GM18870 (cell line): ENCODE data around the gene TMEM134.

Experiments
- ATAC-seq: cut with Tn5 transposase; IDR thresholded peaks from one replicate; pipeline ENCODE4 v1.9.1; 2021; ENCODE audit warnings: moderate library complexity; ENCODE audit not compliant: unreplicated experiment

TMEM134 gene

DNA sequence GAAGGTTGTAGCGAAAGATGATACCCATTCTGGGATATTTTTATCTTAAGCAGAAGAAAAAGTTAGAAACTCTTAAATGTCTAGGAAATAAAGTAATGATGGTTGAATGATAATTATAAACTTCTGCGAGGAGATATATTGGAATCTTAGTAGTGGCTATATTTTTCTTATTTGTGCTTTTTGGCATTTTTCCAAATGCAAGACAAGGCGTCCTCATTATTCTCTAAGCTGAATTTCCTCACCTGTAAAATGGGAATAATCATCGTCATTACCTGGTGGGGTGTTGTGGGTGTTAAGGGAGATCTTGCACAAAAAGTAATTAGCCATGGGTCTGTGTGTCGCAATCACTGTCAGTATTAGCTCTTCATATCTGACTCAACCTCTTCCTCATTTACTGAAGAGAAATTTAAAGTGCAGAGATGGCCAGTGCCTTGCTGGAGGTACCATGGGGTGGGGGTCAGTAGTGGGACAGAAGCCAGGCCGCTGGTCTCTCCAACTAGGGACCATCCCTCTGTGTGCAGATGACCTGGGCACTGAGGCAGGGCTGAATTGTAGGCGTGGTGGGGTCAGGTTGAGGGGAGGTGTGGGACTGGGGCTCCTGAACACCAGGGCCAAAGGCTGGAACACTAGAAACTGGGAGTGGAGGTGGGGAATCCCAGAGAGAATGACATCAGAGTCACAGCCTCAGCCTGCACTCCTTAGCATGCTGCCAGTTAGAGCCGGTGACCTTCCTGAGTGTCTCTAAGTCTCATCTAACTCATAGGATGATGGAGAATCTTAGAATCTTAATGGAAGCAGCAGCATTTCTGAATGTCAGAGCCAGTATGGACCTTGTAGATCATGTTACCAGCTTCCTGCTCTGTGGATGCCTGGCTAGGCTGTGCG, 32.0 kb upstream of the TMEM134 start:
- no peak for ATAC-seq

DNA sequence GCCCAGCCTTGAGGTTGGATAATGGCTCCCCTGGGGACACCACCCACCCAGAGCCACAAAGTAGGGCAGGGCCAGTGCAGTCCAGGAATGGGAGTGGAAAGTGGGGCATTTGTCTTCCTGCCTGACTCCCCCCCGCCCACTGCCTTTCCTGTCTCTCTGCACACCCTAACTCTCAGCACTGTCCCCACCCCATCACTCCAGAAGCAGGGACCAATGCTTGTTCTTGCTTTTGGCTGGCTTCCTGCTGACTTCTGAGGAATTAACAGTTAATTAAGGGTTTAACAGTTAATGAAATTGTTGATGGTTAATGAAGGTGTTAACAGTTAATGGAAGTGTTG, 31.4 kb upstream of the TMEM134 start:
- no peak for ATAC-seq

DNA sequence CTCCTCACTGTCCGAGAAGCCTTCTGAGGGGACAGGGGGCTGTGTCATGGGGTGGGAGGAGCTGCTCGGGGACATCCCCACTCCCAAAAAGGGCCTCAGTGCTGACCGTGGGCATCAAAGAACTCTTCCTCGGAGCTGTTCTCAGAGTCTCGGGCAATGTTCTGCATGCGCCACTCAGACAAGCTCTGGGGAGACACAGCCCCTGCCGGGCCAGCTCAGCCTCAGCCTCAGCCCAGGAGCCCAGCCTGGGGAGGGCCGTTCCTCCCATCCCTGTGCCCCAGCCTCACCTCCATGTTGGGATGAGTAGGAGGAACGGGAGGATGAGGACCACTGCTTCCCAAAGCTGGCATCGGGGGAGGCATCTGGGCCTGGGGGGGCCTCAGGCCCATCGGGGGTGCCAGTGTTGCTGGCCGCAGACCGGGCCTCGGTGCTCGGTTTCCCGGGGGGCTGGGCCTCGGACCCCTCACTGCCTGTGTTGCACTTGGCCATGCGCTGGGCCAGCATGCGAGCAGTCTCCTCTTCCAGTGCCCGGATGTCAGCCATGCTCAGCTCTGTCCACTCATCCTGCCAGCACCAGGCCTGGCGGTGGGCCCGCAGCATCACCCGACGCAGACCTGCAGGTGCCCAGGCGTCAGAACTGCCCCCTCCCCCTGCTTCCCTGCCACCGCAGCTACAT, 30.9 kb upstream of the TMEM134 start:
- no peak for ATAC-seq

DNA sequence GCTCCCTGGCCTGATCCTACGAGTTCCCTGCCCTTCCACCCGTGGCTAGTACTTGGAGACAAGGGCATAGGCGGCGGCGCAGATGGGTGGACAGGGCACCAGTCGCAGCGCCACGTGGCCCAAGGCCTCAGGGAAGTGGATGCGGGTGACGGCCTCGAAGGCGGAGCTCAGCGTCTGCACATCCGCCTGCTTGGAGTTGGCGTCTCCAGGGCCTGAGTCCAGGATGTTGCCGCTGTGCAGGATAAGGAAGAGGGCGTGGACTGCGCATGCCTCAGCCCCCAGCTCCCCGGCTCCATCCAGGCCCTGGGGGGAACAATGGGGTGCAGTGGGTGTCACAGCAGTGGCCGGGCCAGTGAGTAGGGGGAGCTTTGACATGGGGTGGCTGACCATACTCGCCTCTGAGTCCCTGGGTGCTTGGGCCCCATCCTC, 29.5 kb upstream of the TMEM134 start:
- no peak for ATAC-seq

DNA sequence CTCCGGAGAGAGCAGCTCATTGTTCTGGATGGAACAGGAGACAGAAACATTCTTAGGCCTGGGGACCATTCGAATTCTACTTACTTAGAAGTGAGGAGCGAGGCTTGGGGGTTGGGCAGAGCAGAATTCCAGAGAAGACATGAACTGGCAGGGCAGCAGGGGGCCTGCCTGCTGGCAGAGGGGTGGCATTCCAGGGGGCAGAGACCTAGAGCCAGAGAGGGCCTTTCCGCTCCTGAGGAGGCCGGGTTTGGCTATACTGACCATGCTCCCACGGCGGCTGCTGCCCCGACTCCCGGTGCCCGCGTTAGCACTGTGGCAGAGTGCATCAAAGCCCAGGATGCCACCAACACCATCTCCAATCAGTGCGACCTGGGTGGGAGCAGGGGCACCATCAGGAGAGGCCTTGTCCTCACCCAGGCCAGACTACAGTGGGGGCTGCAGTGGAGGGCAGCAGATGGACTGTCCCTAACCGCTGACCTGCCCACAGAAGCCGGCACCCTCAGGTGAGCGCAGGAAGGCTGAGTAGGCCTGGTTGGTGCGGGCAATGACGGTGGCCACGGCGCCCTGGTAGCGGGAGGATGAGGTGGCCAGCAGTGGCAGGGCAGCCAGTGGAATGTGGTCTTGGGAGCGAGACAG, 28.7 kb upstream of the TMEM134 start:
- ATAC-seq, result no peak

DNA sequence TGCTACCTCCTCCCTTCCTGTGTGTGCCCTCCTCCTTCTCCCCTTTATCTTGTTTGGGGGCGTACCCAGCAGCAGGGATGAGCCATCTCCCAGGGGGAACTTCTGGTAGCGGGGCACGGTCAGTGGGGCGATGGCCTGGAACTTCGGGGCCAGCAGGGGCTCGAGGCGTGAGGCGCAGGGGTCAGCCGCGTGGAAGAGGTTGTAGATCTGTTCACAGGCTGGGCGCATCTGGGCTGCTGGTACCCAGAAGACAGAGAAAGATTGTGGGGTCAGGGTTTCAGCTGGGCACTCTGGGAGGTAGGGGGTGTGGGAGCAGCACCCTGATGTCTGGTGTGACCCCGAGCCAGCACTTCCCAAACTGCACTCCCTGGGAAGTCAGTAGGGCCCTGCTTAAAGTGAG, 27.1 kb upstream of the TMEM134 start:
- no peak for ATAC-seq

DNA sequence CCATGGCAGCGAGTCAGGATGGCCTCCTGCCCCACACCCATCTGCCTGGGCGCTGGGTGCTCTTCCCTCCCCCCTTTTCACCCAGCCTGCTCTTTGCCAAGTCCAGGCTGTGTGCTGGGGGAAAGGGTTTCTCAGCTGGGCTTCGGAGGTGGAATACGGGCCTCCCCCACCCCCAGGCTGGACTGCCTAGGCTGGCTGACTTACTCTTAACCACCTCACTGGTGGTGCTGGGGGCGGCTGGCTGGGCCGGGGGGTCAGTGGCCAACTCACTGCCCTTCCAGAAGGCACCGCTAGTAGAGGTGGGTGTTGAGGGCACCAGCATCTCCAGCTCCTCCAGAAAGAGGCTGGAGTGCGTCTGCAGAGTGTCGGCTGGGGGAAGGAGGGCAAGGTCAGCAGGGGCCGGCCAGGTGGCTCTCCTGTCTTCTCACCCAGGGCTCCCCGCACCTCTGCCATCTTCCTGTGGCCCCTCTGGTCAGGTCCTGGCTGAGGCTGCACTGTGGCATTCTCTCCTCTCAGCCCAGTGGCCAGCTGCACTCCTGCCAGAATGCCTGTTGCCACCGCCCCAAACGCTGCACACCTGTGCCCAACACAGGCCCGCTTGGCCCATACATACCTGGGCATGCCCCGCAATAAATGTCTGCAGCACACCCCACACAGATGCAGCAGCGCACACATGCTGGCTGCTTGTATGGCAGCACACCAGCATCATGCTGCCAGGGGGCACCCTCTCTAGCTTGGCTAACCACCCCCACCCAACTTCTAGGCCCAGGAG, 26.4 kb upstream of the TMEM134 start:
- ATAC-seq, result no peak

DNA sequence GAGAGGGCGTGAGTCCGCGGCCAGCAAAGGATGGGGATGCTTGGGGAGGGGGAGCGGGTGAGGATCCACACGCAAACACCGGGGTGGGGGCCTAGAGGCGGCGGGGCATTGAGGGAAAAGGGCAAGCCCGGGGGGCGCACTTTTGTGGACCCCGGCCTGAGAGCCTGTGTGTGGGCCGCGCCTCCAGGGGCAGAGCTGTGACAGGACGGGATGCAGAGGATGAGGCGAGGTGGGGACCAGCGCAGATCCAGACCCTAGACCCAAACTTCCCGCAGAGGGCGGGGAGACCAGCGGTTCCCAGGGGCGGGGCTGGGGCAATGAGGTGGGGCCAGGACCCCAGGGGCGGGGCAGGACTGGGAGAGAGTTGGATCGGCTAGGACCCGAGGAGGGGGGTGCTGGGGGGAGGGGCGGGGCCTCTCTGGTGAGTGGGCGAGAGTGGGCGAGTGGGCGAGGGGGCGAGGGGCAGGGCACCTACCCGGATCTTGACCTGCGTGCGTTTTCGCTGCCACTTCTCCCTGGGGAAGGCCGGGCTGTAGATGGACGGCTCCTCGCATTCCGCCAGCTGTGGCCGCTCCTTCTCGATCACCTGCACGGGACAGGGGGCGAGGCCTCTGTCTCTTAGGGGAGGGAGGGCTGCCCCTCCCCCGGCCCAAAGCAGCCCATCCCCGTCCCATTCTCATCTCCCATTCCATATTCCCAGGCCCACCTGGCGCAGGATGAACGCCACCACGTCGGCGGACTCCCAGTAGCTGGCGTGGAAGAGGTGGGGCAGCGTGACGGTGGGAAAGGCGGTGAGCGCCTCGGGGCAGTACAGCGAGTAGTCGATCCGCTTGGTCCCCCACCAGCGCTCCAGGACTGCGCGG, 25.6 kb upstream of the TMEM134 start:
- no peak for ATAC-seq

DNA sequence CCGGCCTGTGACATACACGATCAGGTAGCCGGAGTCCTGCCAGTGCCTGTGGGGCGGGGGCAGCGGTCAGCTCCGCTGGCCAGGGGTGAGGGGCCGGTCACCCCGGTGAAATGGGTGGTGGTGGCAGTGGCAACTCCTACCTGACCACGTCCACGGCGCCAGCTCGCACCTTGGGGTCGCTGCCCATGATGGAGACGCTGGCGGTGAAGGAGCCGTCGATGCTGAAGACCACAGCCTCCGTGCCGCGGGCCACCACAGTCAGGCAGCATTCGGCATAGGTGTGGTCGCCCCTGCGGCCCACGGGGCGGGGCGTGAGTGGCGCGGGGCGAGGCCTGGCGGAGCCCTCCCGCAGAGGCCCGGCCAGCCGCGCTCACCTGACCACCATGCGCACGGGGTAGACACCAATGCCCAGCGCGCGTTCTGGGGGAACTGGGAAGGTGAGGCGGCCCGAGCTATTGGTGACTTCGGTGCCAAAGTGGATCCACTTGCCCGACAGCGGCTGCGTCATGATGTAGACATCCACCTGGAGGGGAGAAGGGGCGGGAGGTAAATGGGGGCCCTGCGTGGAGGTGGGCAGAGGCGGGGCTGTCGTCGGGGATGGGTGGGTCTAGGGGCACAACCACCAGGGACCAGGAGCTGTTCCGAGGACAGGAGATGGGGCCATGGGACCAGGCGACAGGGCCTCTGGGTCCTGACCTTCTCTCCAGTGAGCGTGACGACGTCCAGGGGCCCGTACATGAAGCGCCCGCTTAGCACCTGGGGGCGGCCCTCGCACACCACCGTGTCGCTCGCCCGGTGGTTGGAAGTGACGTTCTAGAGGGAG, 24.7 kb upstream of the TMEM134 start:
- ATAC-seq, result no peak

DNA sequence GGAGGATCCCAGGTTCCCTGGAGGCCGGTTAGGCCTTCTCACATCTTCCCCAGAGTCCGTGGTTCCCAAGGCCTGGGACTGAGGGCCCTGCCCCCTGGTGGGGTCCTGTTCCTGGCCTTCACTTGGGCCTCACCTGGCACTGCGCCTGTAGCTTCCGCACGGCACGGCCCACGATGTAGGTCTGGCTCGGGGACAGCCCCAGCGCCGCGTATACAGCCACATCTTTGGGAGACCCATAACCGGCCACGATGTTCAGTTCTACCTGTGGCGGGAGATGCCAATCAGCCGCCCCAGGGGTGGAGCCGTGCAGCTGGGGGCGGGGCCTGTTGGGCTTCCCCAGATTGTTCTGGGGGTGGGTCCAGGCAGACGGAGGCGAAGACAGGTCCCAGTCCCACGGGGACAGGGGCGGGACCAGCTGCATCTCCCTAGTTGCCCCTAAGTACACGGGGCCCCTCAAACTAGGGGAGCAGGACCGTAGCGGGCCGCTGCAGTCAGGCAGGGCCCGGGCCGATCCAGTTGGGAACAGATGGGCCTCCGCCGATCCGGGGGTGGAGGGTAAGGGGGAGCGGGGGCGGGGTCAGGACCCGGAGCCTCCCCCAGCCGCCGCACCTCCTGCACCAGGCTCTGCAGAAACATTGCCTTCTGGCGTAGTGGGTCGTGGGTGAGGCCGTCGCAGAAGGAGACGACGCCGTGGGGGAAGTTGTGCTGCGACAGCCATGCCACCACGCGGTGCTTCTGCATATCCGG, 23.9 kb upstream of the TMEM134 start:
- no peak for ATAC-seq

DNA sequence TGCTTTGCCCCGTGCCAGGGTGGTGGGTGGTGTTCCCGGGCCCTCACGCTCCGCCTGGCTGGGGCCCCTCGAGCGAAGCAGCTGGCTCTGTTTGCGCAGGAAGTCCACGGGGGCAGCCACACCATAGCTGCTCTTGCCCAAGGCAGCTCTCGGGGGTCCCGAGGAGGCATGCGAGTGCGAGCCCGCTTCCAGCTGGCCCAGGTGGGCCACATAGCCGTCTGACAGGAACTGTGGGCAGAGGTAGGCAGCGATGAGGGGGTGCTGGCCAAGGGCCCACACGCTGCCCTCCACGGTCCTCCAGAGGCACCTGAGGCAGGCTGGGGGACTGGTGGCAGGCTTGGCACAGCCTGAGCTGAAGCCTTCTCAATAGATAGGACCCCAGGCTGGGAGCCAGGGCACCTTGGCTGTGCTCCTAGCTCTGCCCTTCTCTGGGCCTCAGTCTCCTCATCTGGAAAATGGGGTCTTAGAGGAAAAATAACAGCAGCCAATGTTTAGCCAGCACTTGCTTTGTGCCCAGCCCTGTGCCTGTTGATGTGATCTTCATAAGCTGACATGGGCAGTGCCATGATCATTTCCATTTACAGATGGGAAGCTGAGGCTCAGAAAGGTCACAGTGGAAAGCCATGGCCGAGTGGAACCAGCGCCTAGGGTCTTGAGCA, 23.1 kb upstream of the TMEM134 start:
- ATAC-seq, result no peak

DNA sequence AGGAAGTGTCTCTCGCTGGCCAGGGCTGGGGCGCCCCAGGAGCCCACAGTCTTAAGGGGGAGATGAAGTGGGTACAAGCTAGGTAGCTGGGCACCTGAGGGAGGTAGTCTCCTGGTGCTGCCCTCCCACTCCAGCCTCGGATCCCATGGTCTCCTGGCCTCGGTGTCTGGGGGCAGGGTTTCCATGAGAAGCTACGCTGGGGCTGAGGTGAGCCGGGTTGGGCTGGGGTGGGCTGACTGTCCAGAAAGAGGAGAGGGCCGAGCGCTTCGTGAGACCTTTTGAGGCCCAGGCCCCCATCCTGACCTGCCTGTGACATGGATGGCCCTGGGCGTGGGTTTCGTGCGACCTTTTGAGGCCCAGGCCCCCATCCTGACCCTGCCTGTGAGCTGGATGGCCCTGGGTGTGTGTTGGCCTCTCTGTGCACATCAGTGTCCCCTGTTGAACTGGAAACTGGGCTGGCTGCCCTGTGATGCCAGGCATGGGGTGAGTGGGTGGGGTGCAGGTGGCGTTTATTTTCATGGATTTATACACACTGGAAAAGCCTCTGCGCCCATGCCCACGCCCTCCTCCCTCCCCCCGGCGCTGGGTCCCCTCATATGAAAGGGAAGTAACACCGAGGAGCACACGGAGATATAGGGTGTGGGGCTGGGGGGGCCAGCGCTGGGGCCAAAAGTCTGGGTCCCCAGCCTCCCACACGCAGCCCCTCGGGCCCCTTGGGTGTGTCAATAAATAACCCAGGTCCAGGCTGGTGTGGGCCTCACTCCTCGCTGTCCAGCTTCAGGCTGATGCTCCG, 22.4 kb upstream of the TMEM134 start:
- no peak for ATAC-seq

DNA sequence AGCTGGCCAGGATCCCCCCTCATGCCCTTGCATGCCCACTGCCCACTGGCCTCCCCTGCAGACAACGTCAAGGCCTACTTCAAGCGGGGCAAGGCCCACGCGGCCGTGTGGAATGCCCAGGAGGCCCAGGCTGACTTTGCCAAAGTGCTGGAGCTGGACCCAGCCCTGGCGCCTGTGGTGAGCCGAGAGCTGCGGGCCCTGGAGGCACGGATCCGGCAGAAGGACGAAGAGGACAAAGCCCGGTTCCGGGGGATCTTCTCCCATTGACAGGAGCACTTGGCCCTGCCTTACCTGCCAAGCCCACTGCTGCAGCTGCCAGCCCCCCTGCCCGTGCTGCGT, 21.6 kb upstream of the TMEM134 start:
- ATAC-seq, result no peak

DNA sequence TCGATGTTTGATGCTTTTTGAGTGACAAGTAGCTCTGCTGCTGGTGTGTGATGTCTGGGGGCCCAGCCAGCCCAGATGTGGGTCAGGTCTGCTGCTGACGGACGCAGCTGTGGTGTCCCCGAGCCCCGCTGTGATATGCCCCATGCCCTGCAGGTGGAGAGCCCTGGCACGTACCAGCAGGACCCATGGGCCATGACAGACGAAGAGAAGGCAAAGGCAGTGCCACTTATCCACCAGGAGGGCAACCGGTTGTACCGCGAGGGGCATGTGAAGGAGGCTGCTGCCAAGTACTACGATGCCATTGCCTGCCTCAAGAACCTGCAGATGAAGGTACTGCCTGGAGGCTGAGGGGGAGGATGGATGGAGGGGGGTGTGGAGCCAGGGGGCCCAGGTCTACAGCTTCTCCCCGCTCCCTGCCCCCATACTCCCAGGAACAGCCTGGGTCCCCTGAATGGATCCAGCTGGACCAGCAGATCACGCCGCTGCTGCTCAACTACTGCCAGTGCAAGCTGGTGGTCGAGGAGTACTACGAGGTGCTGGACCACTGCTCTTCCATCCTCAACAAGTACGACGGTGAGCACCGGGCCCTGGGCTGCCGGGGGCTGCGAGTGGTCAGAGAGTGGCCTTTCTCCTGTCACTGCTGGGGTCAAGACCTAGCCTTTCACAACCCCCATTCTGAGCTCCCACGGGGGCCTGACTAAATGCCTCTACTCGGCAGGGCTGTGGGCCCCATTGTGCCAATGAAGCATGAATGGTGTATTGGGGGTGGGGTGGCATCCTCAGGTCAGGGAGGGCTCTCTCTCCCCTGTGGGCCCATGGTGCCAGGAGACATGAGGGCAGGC, 21.1 kb upstream of the TMEM134 start:
- ATAC-seq, result no peak

DNA sequence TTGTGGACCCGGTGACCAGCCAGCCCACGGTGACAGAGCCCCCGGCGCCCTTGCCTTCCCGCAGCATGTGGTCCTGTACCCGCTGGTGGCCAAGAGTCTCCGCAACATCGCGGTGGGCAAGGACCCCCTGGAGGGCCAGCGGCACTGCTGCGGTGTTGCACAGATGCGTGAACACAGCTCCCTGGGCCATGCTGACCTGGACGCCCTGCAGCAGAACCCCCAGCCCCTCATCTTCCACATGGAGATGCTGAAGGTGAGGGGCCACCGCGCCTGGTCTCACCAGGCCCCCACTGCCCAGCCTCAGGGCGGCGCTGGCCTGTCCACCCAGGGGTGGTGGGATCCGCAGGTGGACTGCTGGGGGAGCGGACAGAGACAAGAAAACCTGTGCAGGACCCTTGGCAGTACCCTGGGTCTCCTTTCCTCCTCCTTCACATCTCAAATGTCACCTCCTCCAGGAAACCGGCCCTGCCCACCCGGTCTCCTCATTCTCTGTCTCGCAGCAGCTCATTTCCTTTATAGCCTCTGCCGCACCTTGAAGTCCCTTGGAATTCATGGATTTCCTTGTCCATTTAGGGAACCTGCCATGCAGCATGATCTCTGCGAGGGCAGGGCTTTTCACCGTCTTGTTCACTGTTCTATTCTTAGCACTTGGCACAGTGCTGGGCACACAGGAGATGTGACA, 20.3 kb upstream of the TMEM134 start:
- ATAC-seq, result no peak
